Trophoblast cell (in vitro differentiated cells and primary cell): ENCODE measurements around the gene RCAN2.
A peak's percentile ranks its signal among the peaks of the same experiment; 100 is the strongest.

Source experiments
- DNase-seq, 2 donors: peaks; one replicate each; pipeline ENCODE4 v3.0.0-alpha.2; 2016
- H2AFZ ChIP-seq: 2 replicates; pipeline ENCODE4 v1.6.1; 2013; ENCODE audit warnings: low read length, moderate library complexity, mild to moderate bottlenecking; ENCODE audit not compliant: insufficient read depth, poor library complexity
- H2AK5ac ChIP-seq: 2 replicates; pipeline ENCODE4 v1.6.1; 2013; ENCODE audit warnings: mild to moderate bottlenecking, low read length
- H2BK120ac ChIP-seq: 2 replicates; pipeline ENCODE4 v1.6.1; 2013; ENCODE audit warnings: low read length, mild to moderate bottlenecking, moderate library complexity; ENCODE audit not compliant: insufficient read depth, poor library complexity
- H2BK12ac ChIP-seq: 2 replicates; pipeline ENCODE4 v1.6.1; 2013; ENCODE audit warnings: mild to moderate bottlenecking, low read length, moderate library complexity
- H2BK5ac ChIP-seq: 2 replicates; pipeline ENCODE4 v1.6.1; 2013; ENCODE audit warnings: low read length, low read depth, moderate library complexity, mild to moderate bottlenecking; ENCODE audit not compliant: poor library complexity
- H3K14ac ChIP-seq: 2 replicates; pipeline ENCODE4 v1.6.1; 2013; ENCODE audit warnings: mild to moderate bottlenecking, low read length
- H3K18ac ChIP-seq: 2 replicates; pipeline ENCODE4 v1.6.1; 2013; ENCODE audit warnings: mild to moderate bottlenecking, low read length
- H3K23ac ChIP-seq: 2 replicates; pipeline ENCODE4 v1.6.1; 2013; ENCODE audit warnings: low read length
- H3K27ac ChIP-seq: 2 replicates; pipeline ENCODE4 v1.5.1; 2013; ENCODE audit warnings: low read depth, mild to moderate bottlenecking, inconsistent platforms, low read length, moderate library complexity
- H3K27me3 ChIP-seq: 2 replicates; pipeline ENCODE4 v1.6.1; 2013; ENCODE audit warnings: inconsistent platforms, mild to moderate bottlenecking, low read length, moderate library complexity; ENCODE audit not compliant: insufficient read depth
- H3K36me3 ChIP-seq, 2 experiments: 1 replicate in 1 of 2; 2 replicates in 1 of 2; pipeline ENCODE4 v1.6.1; 2013; ENCODE audit warnings: low read length in 2 of 2, mild to moderate bottlenecking in 2 of 2, moderate library complexity in 1 of 2; ENCODE audit not compliant: insufficient read depth in 2 of 2, control insufficient read depth in 1 of 2
- H3K4ac ChIP-seq: 2 replicates; pipeline ENCODE4 v1.6.1; 2013; ENCODE audit warnings: low read depth, mild to moderate bottlenecking, low read length, moderate library complexity
- H3K4me1 ChIP-seq, 2 experiments: 1 replicate in 1 of 2; 2 replicates in 1 of 2; pipeline ENCODE4 v1.6.1; 2013; ENCODE audit warnings: low read length in 2 of 2, mild to moderate bottlenecking in 2 of 2, moderate library complexity in 1 of 2; ENCODE audit not compliant: insufficient read depth in 2 of 2, control insufficient read depth in 1 of 2
- H3K4me2 ChIP-seq: 2 replicates; pipeline ENCODE4 v1.6.1; 2013; ENCODE audit warnings: inconsistent platforms, mild to moderate bottlenecking, low read length, moderate library complexity
- H3K4me3 ChIP-seq: 2 replicates; pipeline ENCODE4 v1.5.1; 2013; ENCODE audit warnings: mild to moderate bottlenecking, low read depth, low read length, inconsistent platforms
- H3K79me1 ChIP-seq: one replicate; pipeline ENCODE4 v1.6.1; 2013; ENCODE audit warnings: low read length
- H3K79me2 ChIP-seq: 2 replicates; pipeline ENCODE4 v1.6.1; 2013; ENCODE audit warnings: low read length, mild to moderate bottlenecking; ENCODE audit not compliant: control insufficient read depth, insufficient read depth, poor library complexity
- H3K9ac ChIP-seq: 2 replicates; pipeline ENCODE4 v1.6.1; 2013; ENCODE audit warnings: mild to moderate bottlenecking, low read length
- H3K9me3 ChIP-seq: 2 replicates; pipeline ENCODE4 v1.6.1; 2013; ENCODE audit warnings: low read depth, mild to moderate bottlenecking, control low read depth, inconsistent platforms, low read length; ENCODE audit not compliant: insufficient read depth
- H4K12ac ChIP-seq: 2 replicates; pipeline ENCODE4 v1.6.1; 2013; ENCODE audit warnings: low read depth, mild to moderate bottlenecking, low read length, moderate library complexity
- H4K8ac ChIP-seq: 2 replicates; pipeline ENCODE4 v1.6.1; 2013; ENCODE audit warnings: low read depth, mild to moderate bottlenecking, low read length, moderate library complexity
- H4K91ac ChIP-seq: one replicate; pipeline ENCODE4 v1.6.1; 2013; ENCODE audit warnings: low read depth, mild to moderate bottlenecking, low read length, moderate library complexity
- WGBS: extraction: QIAGEN DNeasy Blood & Tissue Kit; methylation state at CpG from one replicate; pipeline ENCODE4 v1.1.7; 2013; ENCODE audit warnings: missing lambda C conversion rate; ENCODE audit not compliant: insufficient read length, insufficient coverage; ENCODE audit errors: extremely low coverage; 5-methylcytosine and 5-hydroxymethylcytosine counted together

RCAN2 gene

DNA sequence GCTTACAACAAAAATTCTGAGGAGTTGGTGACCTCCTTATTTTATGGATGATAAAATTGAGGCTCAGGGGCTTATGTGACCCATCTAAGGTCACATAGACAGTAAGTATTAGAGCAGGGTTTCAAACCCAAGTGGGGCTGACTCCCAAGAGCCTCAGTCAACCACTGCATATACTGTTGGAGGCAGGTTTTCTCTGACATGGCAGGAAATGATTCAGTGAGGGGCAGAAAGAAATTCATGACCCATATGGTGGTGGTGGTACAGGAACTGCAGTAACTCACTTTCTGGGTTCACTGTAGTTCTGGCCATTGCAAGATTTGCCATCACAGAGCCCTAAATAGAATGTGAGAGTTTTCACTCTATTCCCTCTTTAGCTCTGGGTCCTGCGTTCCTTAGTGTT is 188.4 kb downstream of the RCAN2 start:
- Histone ChIP-seq H3K4me1 (no peaks in the 10 kb centered on the region), H3K18ac (no peak overlapping the region), H3K4me2 (no peak overlapping the region), H3K79me2 (no peaks in the 10 kb centered on the region), H3K23ac (no peak overlapping the region), H4K12ac (no peak overlapping the region), H2BK5ac (no peak overlapping the region), H2AFZ (no peak overlapping the region), H3K27me3 (no peaks in the 10 kb centered on the region), H3K4ac (no peak overlapping the region), H2AK5ac (no peak overlapping the region), H4K91ac (no peak overlapping the region), H4K8ac (no peak overlapping the region), H3K9ac (no peak overlapping the region), H3K36me3 (no peaks in the 10 kb centered on the region), H2BK12ac (no peak overlapping the region), H2BK120ac (no peak overlapping the region), H3K79me1 (no peaks in the 10 kb centered on the region), H3K9me3 (no peaks in the 10 kb centered on the region), H3K27ac (no peak overlapping the region), H3K4me3 (no peak overlapping the region), H3K14ac (no peak overlapping the region)
- no peak for DNase-seq
- no CpG with 5 or more reads among the region's 1 CpG for WGBS

DNA sequence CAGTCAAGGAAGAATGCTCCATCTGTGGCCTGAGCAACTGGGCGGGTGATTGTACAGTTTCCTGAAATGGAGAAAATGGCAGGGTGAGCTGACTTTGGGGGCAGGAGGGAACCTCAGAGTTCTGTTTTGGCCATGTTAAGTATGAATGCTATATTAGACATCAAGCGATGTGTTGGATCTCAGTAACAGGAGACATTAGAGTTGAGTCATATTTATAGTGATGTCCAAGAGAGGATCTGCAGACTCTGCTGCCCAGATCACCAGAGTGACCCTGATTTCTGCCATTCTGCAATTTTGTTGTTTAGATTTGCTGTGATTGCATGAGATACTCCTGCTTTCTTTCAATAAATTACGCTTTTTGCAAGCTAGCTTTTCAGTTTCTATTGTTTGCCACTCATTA is 189.1 kb downstream of the RCAN2 start:
- Histone ChIP-seq H3K4me2 (no peak overlapping the region), H2BK5ac (no peak overlapping the region), H4K91ac (no peak overlapping the region), H2AK5ac (no peak overlapping the region), H3K79me2 (no peaks in the 10 kb centered on the region), H4K12ac (no peak overlapping the region), H3K9ac (no peak overlapping the region), H3K23ac (no peak overlapping the region), H3K4me1 (no peaks in the 10 kb centered on the region), H2AFZ (no peak overlapping the region), H3K9me3 (no peaks in the 10 kb centered on the region), H3K4ac (no peak overlapping the region), H3K18ac (no peak overlapping the region), H3K27me3 (no peaks in the 10 kb centered on the region), H3K27ac (no peak overlapping the region), H3K14ac (no peak overlapping the region), H3K4me3 (no peak overlapping the region), H2BK120ac (no peak overlapping the region), H3K79me1 (no peaks in the 10 kb centered on the region), H3K36me3 (no peaks in the 10 kb centered on the region), H2BK12ac (no peak overlapping the region), H4K8ac (no peak overlapping the region)
- no CpG with 5 or more reads among the region's 3 CpGs for WGBS
- DNase-seq: no peak

DNA sequence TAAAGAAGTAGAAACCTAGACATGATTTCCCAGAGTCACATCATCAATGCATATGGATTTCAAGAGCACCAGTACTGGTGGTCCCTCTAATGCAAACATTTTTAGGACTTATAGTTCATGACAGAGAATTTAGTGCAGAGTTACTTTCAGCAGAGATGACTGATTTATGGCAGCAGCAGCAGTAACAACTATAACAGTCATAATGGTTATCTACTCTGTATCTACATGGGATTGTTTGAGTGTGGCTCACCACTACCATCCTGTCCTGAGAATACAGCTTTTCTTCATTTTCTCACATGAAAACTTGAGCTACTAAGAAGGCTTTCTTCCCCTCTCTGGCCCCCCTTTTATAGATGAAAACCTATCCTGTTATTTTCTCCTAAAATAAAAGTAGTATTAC is 192.0 kb downstream of the RCAN2 start:
- Histone ChIP-seq H2BK12ac (no peak overlapping the region), H2AFZ (no peak overlapping the region), H3K27ac (no peak overlapping the region), H2AK5ac (no peak overlapping the region), H3K4me2 (no peak overlapping the region), H3K18ac (no peak overlapping the region), H3K9ac (no peak overlapping the region), H4K12ac (no peak overlapping the region), H3K27me3 (no peaks in the 10 kb centered on the region), H2BK120ac (no peak overlapping the region), H4K8ac (no peak overlapping the region), H3K36me3 (no peaks in the 10 kb centered on the region), H3K4me3 (no peak overlapping the region), H3K14ac (no peak overlapping the region), H3K79me2 (no peaks in the 10 kb centered on the region), H3K4ac (no peak overlapping the region), H3K9me3 (no peaks in the 10 kb centered on the region), H3K23ac (no peak overlapping the region), H2BK5ac (no peak overlapping the region), H4K91ac (no peak overlapping the region), H3K4me1 (no peaks in the 10 kb centered on the region), H3K79me1 (no peaks in the 10 kb centered on the region)
- DNase-seq: peak in 1 of 2 donors; percentile 2

DNA sequence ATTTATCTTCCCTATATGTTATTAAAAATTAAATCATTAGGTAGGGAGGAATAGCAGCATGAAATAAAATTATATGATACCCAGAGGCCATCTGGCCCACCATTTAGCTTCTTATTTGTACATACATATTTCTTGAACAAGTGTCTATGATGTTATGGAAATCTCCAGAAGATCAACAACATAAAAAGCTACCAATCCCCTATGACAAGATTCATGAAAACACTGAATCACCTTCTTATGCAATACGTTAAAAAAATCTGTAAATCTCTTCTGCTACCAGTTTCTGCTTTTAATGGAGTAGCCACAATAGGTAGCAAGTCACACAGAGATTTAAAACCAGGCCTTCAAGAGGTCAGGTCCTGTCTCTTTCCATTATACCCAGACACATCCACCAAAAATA is 194.7 kb downstream of the RCAN2 start:
- Histone ChIP-seq H3K9me3 (no peaks in the 10 kb centered on the region), H3K27ac (no peak overlapping the region), H4K91ac (no peak overlapping the region), H2AK5ac (no peak overlapping the region), H3K4me3 (no peak overlapping the region), H3K23ac (no peak overlapping the region), H3K4me2 (no peak overlapping the region), H4K12ac (no peak overlapping the region), H2BK12ac (no peak overlapping the region), H2BK120ac (no peak overlapping the region), H3K4me1 (no peaks in the 10 kb centered on the region), H3K36me3 (no peaks in the 10 kb centered on the region), H3K27me3 (no peaks in the 10 kb centered on the region), H3K18ac (no peak overlapping the region), H2BK5ac (no peak overlapping the region), H2AFZ (no peak overlapping the region), H3K79me1 (no peaks in the 10 kb centered on the region), H4K8ac (no peak overlapping the region), H3K14ac (no peak overlapping the region), H3K4ac (no peak overlapping the region), H3K79me2 (no peaks in the 10 kb centered on the region), H3K9ac (no peak overlapping the region)
- no CpG with 5 or more reads among the region's 1 CpG for WGBS
- peak in 1 of 2 donors; percentile 25 for DNase-seq
